Pancreas (tissue), 10 donors: ENCODE results near the gene SMARCC2. TPM values are rescaled to one million over a fixed set of nuclear protein-coding genes. Genes with fewer than 3 reads are reported as not detected.

Experiments used
- ATAC-seq, 4 donors: fragments of 200-7000 bp; cut with Tn5 transposase; one replicate each; pipeline versions ENCODE4 v1.8.0 to v1.9.1; 2020; ENCODE audit warnings: mild to moderate bottlenecking in 4 of 4, moderate library complexity in 4 of 4
- DNase-seq, 6 donors: peaks; one replicate each; pipeline ENCODE4 v3.0.0-alpha.2; 2020
- FAIRE-seq: peaks from 2 replicates; lab custom pipeline; 2012; peaks lifted over from hg19 to GRCh38; lab: Jason Lieb, UNC
- H3K27ac ChIP-seq, 4 donors: fragments of 200-600 bp; sonication (generic); 1 replicate in 3 of 4; 2 replicates in 1 of 4; pipeline versions ENCODE4 v1.5.0 to v1.8.0; 2020
- H3K27me3 ChIP-seq, 4 donors: fragments of 200-600 bp; one replicate each; pipeline ENCODE4 v1.8.0; 2021
- H3K36me3 ChIP-seq, 3 donors: fragments of 200-600 bp; sonication (generic) in 1 of 3; one replicate each; pipeline versions ENCODE4 v1.5.0 to v1.8.0; 2020 to 2021
- H3K4me1 ChIP-seq, 3 donors: fragments of 200-600 bp; one replicate each; pipeline ENCODE4 v1.8.0; 2021
- H3K4me3 ChIP-seq, 4 donors: fragments of 200-600 bp; sonication (generic) in 2 of 4; one replicate each; pipeline versions ENCODE4 v1.5.0 to v1.8.0; 2020 to 2021
- H3K9me3 ChIP-seq, 4 donors: fragments of 200-600 bp; one replicate each; pipeline ENCODE4 v1.8.0; 2021
- CTCF ChIP-seq, 4 donors: fragments of 200-600 bp; sonication (generic) in 3 of 4; IDR thresholded peaks; one replicate each; pipeline versions ENCODE4 v1.5.0 to v1.8.0; 2021; ENCODE audit warnings: antibody characterized with exemption in 4 of 4
- WGBS, 2 donors: extraction: QIAGEN DNeasy Blood & Tissue Kit; methylation state at CpG; one replicate each; pipeline ENCODE4 v1.1.7; 2013; 5-methylcytosine and 5-hydroxymethylcytosine counted together
- intact Hi-C, 3 donors: fragments of 100-400 bp; cut with DNase I; formaldehyde crosslinking; loops; one replicate each; pipeline versions ENCODE4 v1.11.1 to v1.14.2; 2022
- polyA plus RNA-seq, 2 donors: library from polyadenylated mRNA; stranded (reverse); fragments of 200-250 nt; gene quantifications; one replicate each; pipeline ENCODE4 v1.2.3, GENCODE V29; 2013
- total RNA-seq, 6 donors: library from RNA; stranded (reverse); fragmentation: NEBNext Ultra II Directional in 4 of 6; extraction: Animal tissue kit (Norgen Biotek cat#: 25700) in 4 of 6; gene quantifications; one replicate each; pipeline versions ENCODE4 v1.2.1 to v1.2.4, GENCODE V29; 2021 to 2023
- donor health status: healthy with polysubstance abuse.
- donor health status: DM: no; HTN: no; CAD: no; lungs with moderate emphysema.
- donor health status: DM: no; HTN: no; CAD: no.
- donor health status: control.
- donor health status: control.
- donor health status: Bipolar disorder and iron deficiency.
- donor health status: DM: yes; HTN: yes; CAD: no.
- donor health status: DM: no; HTN: no; CAD: no.
- donor health status: DM: no; HTN: no; CAD: no.
- donor health status: DM: yes; HTN: yes; CAD: no.

The SMARCC2 gene
- total and polyA plus RNA-seq, 8 donors: 26.3 to 64.5 (median 38.2) TPM

- DNase-seq: peak in 2 of 6 donors; percentile 37 to 41
- FAIRE-seq: no peak
Measured at GRCh38 chr12:56115329-56115728, 74.0 kb downstream of the SMARCC2 start.

DNA sequence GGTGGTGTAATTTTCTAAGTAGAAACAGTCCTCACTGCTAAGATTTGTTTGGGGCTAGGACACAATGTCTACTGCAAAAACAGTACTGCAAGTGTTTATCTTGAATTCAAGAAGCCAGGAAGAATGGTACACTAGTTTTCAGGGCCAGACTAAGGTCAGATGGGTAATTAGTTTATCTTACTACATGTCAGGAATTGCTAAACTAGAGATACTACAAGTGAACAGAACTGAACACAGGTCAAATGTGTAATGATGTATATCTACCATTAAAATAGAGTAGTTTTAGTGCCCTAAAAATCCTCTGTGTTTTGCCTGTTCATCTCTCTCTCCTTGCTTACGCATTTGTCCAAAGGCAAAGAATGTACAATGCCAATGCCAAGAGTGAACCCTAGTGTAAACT, 75.2 kb downstream of the SMARCC2 start:
- Histone ChIP-seq H3K27me3 (no peaks in the 10 kb centered on the region), H3K9me3 (no peaks in the 10 kb centered on the region), H3K4me3 (no peak overlapping the region), H3K36me3 (peaks cover 3 to 38% (median 36%) of the 10 kb centered on the region in 3 donors), H3K4me1 (peaks cover 0 to 10% (median 4%) of the 10 kb centered on the region in 3 donors), H3K27ac (no peak overlapping the region)
- DNase-seq (no peak), ATAC-seq (no peak), FAIRE-seq (no peak)
- WGBS, 2 donors: 84 to 91% methylated on average over 1 of the region's 1 CpG
- TF ChIP-seq CTCF (IDR thresholded peaks at IDR 0.05): no peak
- intact Hi-C loops: no loop called here

More at GRCh38 chr12:56115329-56115728, 74.0 kb downstream of the SMARCC2 start:
- Histone ChIP-seq H3K27ac (peak overlapping the region; percentile 76 to 94 (median 86)), H3K36me3 (peaks cover 3 to 25% (median 24%) of the 10 kb centered on the region in 3 donors), H3K27me3 (no peaks in the 10 kb centered on the region), H3K4me1 (peaks cover 0 to 17% (median 13%) of the 10 kb centered on the region in 3 donors), H3K4me3 (peak overlapping the region in 3 of 4 donors; percentile 65 to 84 (median 67)), H3K9me3 (no peaks in the 10 kb centered on the region)
- no peak for TF ChIP-seq CTCF (IDR thresholded peaks at IDR 0.05)
- 27 to 31% methylated on average over 10 of the region's 10 CpGs for WGBS, 2 donors
- ATAC-seq: no peak
- intact Hi-C loops: loop anchor here in 1 of 3 donors (5.0 kb wide), 1 partner anchor 38 kb away; no protein-coding TSS in a partner anchor

Other genes with a start within 250 kb of the SMARCC2 start
- gene PMEL, start 223.4 kb downstream of the SMARCC2 start, total RNA-seq: 1 to 10 TPM; 1.2 to 2.4 (median 2.1) TPM
- gene PMEL, start 223.4 kb downstream of the SMARCC2 start, polyA plus RNA-seq: 1 to 10 TPM; 2.6 to 3.5 TPM
- 10 to 100 TPM in 2 of 6 donors, 1 to 10 TPM in 4; 6.6 to 13.3 (median 9.7) TPM for gene CDK2, start 222.7 kb downstream of the SMARCC2 start, total RNA-seq
- gene CDK2, start 222.7 kb downstream of the SMARCC2 start, polyA plus RNA-seq: 10 to 100 TPM in 1 of 2 donors, 1 to 10 TPM in 1; 5.7 to 19.8 TPM
- 10 to 100 TPM; 25.8 to 76.8 (median 37.6) TPM for gene RAB5B, start 215.4 kb downstream of the SMARCC2 start, total RNA-seq
- 10 to 100 TPM; 19.8 to 37.1 TPM for gene RAB5B, start 215.4 kb downstream of the SMARCC2 start, polyA plus RNA-seq
- 10 to 100 TPM in 3 of 6 donors, 1 to 10 TPM in 3; 6.0 to 17.4 (median 9.2) TPM for gene SUOX, start 192.2 kb downstream of the SMARCC2 start, total RNA-seq
- 10 to 100 TPM; 15.4 to 20.4 TPM for gene SUOX, start 192.2 kb downstream of the SMARCC2 start, polyA plus RNA-seq
- gene IKZF4, start 168.4 kb downstream of the SMARCC2 start, total RNA-seq: 1 to 10 TPM; 2.4 to 5.0 (median 3.1) TPM
- gene IKZF4, start 168.4 kb downstream of the SMARCC2 start, polyA plus RNA-seq: 1 to 10 TPM; 1.8 to 3.7 TPM
- 10 to 100 TPM; 13.8 to 37.2 (median 27.5) TPM for gene RPS26, start 147.6 kb downstream of the SMARCC2 start, total RNA-seq
- gene RPS26, start 147.6 kb downstream of the SMARCC2 start, polyA plus RNA-seq: 100 to 1,000 TPM; 438 to 593 TPM
- gene ERBB3, start 109.3 kb downstream of the SMARCC2 start, total RNA-seq: 100 to 1,000 TPM in 1 of 6 donors, 10 to 100 TPM in 5; 29.5 to 106 (median 50.7) TPM
- gene ERBB3, start 109.3 kb downstream of the SMARCC2 start, polyA plus RNA-seq: 10 to 100 TPM; 35.1 to 50.1 TPM
- 10 to 100 TPM; 30.1 to 59.8 (median 42.7) TPM for gene PA2G4, start 84.9 kb downstream of the SMARCC2 start, total RNA-seq
- 10 to 100 TPM; 38.2 to 43.5 TPM for gene PA2G4, start 84.9 kb downstream of the SMARCC2 start, polyA plus RNA-seq
- gene RPL41, start 72.8 kb downstream of the SMARCC2 start, total RNA-seq: 1,000 to 10,000 TPM; 2,275 to 3,960 (median 2,741) TPM
- 1,000 to 10,000 TPM; 1,821 to 3,381 TPM for gene RPL41, start 72.8 kb downstream of the SMARCC2 start, polyA plus RNA-seq
- gene ZC3H10, start 71.2 kb downstream of the SMARCC2 start, total RNA-seq: 1 to 10 TPM; 2.6 to 4.1 (median 3.2) TPM
- 1 to 10 TPM; 1.9 to 3.0 TPM for gene ZC3H10, start 71.2 kb downstream of the SMARCC2 start, polyA plus RNA-seq
- gene ESYT1, start 61.2 kb downstream of the SMARCC2 start, total RNA-seq: 10 to 100 TPM; 42.8 to 55.1 (median 46.5) TPM
- 10 to 100 TPM; 22.5 to 40.2 TPM for gene ESYT1, start 61.2 kb downstream of the SMARCC2 start, polyA plus RNA-seq
- 10 to 100 TPM in 5 of 6 donors, 1 to 10 TPM in 1; 6.7 to 18.2 (median 14.7) TPM for gene MYL6B, start 36.9 kb downstream of the SMARCC2 start, total RNA-seq
- gene MYL6B, start 36.9 kb downstream of the SMARCC2 start, polyA plus RNA-seq: 10 to 100 TPM; 39.3 to 65.9 TPM
- gene MYL6, start 31.1 kb downstream of the SMARCC2 start, total RNA-seq: 100 to 1,000 TPM; 270 to 669 (median 431) TPM
- 1,000 to 10,000 TPM in 1 of 2 donors, 100 to 1,000 TPM in 1; 887 to 1,217 TPM for gene MYL6, start 31.1 kb downstream of the SMARCC2 start, polyA plus RNA-seq
- 10 to 100 TPM; 11.6 to 21.9 (median 16.7) TPM for gene RNF41, start 32.4 kb upstream of the SMARCC2 start, total RNA-seq
- gene RNF41, start 32.4 kb upstream of the SMARCC2 start, polyA plus RNA-seq: 10 to 100 TPM in 1 of 2 donors, 1 to 10 TPM in 1; 6.8 to 16.2 TPM
- gene NABP2, start 34.9 kb upstream of the SMARCC2 start, total RNA-seq: 10 to 100 TPM; 14.3 to 23.6 (median 18.3) TPM
- gene NABP2, start 34.9 kb upstream of the SMARCC2 start, polyA plus RNA-seq: 10 to 100 TPM; 14.1 to 17.9 TPM
- 100 to 1,000 TPM; 108 to 289 (median 226) TPM for gene SLC39A5, start 40.6 kb upstream of the SMARCC2 start, total RNA-seq
- gene SLC39A5, start 40.6 kb upstream of the SMARCC2 start, polyA plus RNA-seq: 100 to 1,000 TPM; 307 to 615 TPM
- gene ANKRD52, start 68.9 kb upstream of the SMARCC2 start, total RNA-seq: 10 to 100 TPM; 12.1 to 25.1 (median 17.9) TPM
- 10 to 100 TPM in 1 of 2 donors, 1 to 10 TPM in 1; 8.0 to 12.2 TPM for gene ANKRD52, start 68.9 kb upstream of the SMARCC2 start, polyA plus RNA-seq
- 10 to 100 TPM in 4 of 6 donors, 1 to 10 TPM in 2; 8.0 to 12.9 (median 11.1) TPM for gene COQ10A, start 77.5 kb upstream of the SMARCC2 start, total RNA-seq
- gene COQ10A, start 77.5 kb upstream of the SMARCC2 start, polyA plus RNA-seq: 10 to 100 TPM; 23.8 to 36.4 TPM
- gene CS, start 110.8 kb upstream of the SMARCC2 start, total RNA-seq: 100 to 1,000 TPM in 2 of 6 donors, 10 to 100 TPM in 4; 80.0 to 120 (median 97.2) TPM
- gene CS, start 110.8 kb upstream of the SMARCC2 start, polyA plus RNA-seq: 10 to 100 TPM; 32.0 to 45.4 TPM
- 10 to 100 TPM; 45.3 to 94.2 (median 66.3) TPM for gene CNPY2, start 126.5 kb upstream of the SMARCC2 start, total RNA-seq
- gene CNPY2, start 126.5 kb upstream of the SMARCC2 start, polyA plus RNA-seq: 100 to 1,000 TPM; 109 to 141 TPM
- 10 to 100 TPM; 24.3 to 73.0 (median 41.7) TPM for gene PAN2, start 144.5 kb upstream of the SMARCC2 start, total RNA-seq
- gene PAN2, start 144.5 kb upstream of the SMARCC2 start, polyA plus RNA-seq: 100 to 1,000 TPM in 1 of 2 donors, 10 to 100 TPM in 1; 78.5 to 111 TPM
- 1 to 10 TPM in 2 of 6 donors, under 1 TPM in 3, not detected in 1; 0.20 to 3.7 (median 0.41) TPM for gene IL23A, start 149.4 kb upstream of the SMARCC2 start, total RNA-seq
- gene IL23A, start 149.4 kb upstream of the SMARCC2 start, polyA plus RNA-seq: 1 to 10 TPM in 1 of 2 donors, under 1 TPM in 1; 0.38 to 1.3 TPM
- 10 to 100 TPM; 25.5 to 88.5 (median 38.4) TPM for gene STAT2, start 170.6 kb upstream of the SMARCC2 start, total RNA-seq
- 10 to 100 TPM; 48.4 to 57.3 TPM for gene STAT2, start 170.6 kb upstream of the SMARCC2 start, polyA plus RNA-seq
- gene APOF, start 173.4 kb upstream of the SMARCC2 start, total RNA-seq: under 1 TPM in 1 of 6 donors, not detected in 5; 0.13 TPM
- gene APOF, start 173.4 kb upstream of the SMARCC2 start, polyA plus RNA-seq: under 1 TPM in 1 of 2 donors, not detected in 1; 0.05 TPM